ENCODE measurements around the gene DGAT2.

DGAT2 gene

GRCh38 chr11:75770102-75770501 lies 1.5 kb downstream of the DGAT2 start:
- Histone ChIP-seq H3K9ac (ENCODE audit: insufficient read length) (no peak overlapping the region), H3K9me3 (ENCODE audit: low read depth, low read length) (no peaks in the 10 kb centered on the region), H3K27ac (no peak overlapping the region), H3K4me3 (peak overlapping the region; percentile 77), H3K36me3 (ENCODE audit: insufficient read depth, low read length) (no peaks in the 10 kb centered on the region)
- DNase-seq (ENCODE audit: low read depth, low spot score), result no peak
- no peak for TF ChIP-seq POLR2AphosphoS5 (IDR thresholded peaks at IDR 0.05; ENCODE audit: borderline replicate concordance, low read depth, low read length)

GRCh38 chr11:75771646-75772410 lies 3.2 kb downstream of the DGAT2 start:
- no peak for DNase-seq (ENCODE audit: low read depth, low spot score)
- no peak overlapping the region for H3K27ac ChIP-seq
- H3K9me3 ChIP-seq (ENCODE audit: low read depth, low read length), result no peaks in the 10 kb centered on the region
- no peak for TF ChIP-seq FOXP2 (optimal IDR thresholded peaks at IDR 0.05; ENCODE audit: control extremely low read depth, extremely low read length, insufficient read depth)
- TF ChIP-seq EZH2 (IDR thresholded peaks at IDR 0.05), result no peak
- no peak for TF ChIP-seq POLR2AphosphoS5 (IDR thresholded peaks at IDR 0.05; ENCODE audit: borderline replicate concordance, low read depth, low read length)
- no peak overlapping the region for H3K4me3 ChIP-seq
- peaks cover 3% of the 10 kb centered on the region; the same call in 1 of the 2 replicates for H3K36me3 ChIP-seq (ENCODE audit: insufficient read depth, low read length)
- H3K9ac ChIP-seq (ENCODE audit: insufficient read length), result no peak overlapping the region

DNA sequence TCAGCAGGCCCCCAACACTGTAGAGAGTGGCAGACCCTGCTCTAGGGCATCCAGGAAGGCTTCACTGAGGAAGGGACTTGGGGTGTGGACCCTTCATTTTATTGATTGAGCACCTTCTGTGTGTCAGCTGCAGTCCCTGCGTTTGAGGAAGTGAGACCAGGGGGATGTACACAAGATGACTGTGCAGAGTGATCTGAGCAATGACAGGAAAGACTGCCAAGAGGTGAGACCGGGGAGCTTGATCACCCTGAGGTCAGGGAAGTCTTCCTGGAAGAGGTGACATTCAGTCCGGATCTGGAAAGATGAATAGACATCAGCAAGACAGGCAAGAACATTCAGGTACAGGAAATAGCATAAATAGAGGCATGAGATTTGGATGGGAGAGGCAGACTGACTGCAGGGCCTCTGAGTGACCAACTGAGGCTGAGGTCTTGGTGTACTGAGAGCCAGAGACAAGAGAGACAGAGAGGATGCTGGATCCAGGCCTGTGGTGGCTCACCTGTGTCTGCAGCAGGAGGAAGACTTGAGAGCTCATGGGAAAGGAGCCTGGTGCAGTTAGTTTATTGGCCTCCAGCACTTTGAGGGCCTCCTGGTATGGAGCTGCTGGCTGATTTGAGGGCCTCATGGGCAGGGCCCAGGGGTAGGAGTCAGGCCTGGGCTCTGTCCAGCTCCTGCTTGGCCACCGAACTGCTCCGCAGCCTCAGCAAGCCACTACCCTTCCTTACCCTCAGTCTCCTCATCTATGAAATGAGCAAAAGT lies 5.2 kb downstream of the DGAT2 start:
- Histone ChIP-seq H3K9ac (ENCODE audit: insufficient read length) (no peak overlapping the region), H3K36me3 (ENCODE audit: insufficient read depth, low read length) (peaks cover 3% of the 10 kb centered on the region; the same call in 1 of the 2 replicates), H3K4me3 (no peak overlapping the region), H3K27ac (no peak overlapping the region), H3K9me3 (ENCODE audit: low read depth, low read length) (no peaks in the 10 kb centered on the region)
- TF ChIP-seq EZH2 (IDR thresholded peaks at IDR 0.05) (no peak), POLR2AphosphoS5 (IDR thresholded peaks at IDR 0.05; ENCODE audit: borderline replicate concordance, low read depth, low read length) (no peak), FOXP2 (optimal IDR thresholded peaks at IDR 0.05; ENCODE audit: control extremely low read depth, extremely low read length, insufficient read depth) (no peak)
- no peak for DNase-seq (ENCODE audit: low read depth, low spot score)

DNA sequence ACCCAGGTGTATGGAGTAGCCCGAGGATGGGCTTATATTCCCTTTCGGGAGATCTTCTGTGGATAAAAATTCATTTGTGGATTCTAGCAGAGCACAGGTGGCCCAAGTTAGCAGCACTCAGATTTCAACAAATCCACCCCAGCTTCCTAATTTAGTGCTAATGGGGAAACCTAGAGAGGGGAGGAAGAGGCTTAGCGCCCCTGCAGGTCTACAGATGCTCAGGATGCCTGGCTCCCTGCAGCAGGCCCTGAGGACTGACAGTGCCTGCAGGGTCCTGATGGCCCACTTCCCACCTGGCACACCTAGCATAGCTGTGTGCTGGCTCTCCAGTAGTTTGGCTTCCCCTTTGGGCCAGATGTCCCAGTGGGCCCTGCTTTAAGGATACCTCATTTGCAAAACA lies 6.5 kb downstream of the DGAT2 start:
- Histone ChIP-seq H3K36me3 (ENCODE audit: insufficient read depth, low read length) (peaks cover 3% of the 10 kb centered on the region; the same call in 1 of the 2 replicates), H3K4me3 (no peak overlapping the region), H3K27ac (no peak overlapping the region), H3K9ac (ENCODE audit: insufficient read length) (no peak overlapping the region), H3K9me3 (ENCODE audit: low read depth, low read length) (no peaks in the 10 kb centered on the region)
- no peak for TF ChIP-seq POLR2AphosphoS5 (IDR thresholded peaks at IDR 0.05; ENCODE audit: borderline replicate concordance, low read depth, low read length)
- DNase-seq (ENCODE audit: low read depth, low spot score), result no peak

- no peaks in the 10 kb centered on the region for H3K9me3 ChIP-seq (ENCODE audit: low read depth, low read length)
- peaks cover 3% of the 10 kb centered on the region; the same call in 1 of the 2 replicates for H3K36me3 ChIP-seq (ENCODE audit: insufficient read depth, low read length)
- no peak for TF ChIP-seq FOXP2 (optimal IDR thresholded peaks at IDR 0.05; ENCODE audit: control extremely low read depth, extremely low read length, insufficient read depth)
- TF ChIP-seq EZH2 (IDR thresholded peaks at IDR 0.05), result no peak
- TF ChIP-seq POLR2AphosphoS5 (IDR thresholded peaks at IDR 0.05; ENCODE audit: borderline replicate concordance, low read depth, low read length), result no peak
- DNase-seq (ENCODE audit: low read depth, low spot score), result no peak
- no peak overlapping the region for H3K27ac ChIP-seq
- no peak overlapping the region for H3K9ac ChIP-seq (ENCODE audit: insufficient read length)
- no peak overlapping the region for H3K4me3 ChIP-seq
These were observed 8.0 kb downstream of the DGAT2 start for GRCh38 chr11:75776546-75776945.

DNA sequence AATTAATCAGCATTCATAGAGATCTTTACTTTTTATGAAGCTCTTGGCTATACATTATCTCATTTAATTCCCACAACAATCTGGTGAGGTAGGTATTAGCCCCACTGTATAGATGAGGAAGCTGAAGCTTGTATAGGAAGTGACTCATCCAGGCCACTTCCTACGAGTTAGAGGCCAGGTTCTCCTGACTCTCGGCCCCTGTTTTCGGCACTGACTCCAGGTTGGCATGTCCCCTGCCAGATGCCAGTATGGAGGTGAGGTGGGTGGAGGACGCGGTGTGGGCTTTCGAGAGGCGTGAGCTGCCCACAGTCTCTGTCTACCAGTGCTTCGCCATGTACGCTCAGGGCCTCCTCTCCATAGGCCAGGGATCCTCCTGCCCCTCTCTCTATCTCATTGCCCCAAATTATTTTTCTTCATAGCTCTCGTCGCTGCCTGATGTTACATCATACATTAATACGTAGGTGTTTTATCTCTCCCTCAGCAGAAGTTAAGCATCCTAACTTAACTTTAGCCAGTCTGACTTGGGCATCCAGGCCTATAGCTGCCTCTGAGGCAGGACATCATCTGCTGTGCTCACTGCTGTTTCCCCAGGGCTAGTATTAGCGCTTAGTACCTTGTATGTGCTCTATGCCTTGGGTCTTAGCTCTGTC lies 9.0 kb downstream of the DGAT2 start:
- H3K9me3 ChIP-seq (ENCODE audit: low read depth, low read length), result no peaks in the 10 kb centered on the region
- H3K36me3 ChIP-seq (ENCODE audit: insufficient read depth, low read length), result peaks cover 3% of the 10 kb centered on the region; the same call in 1 of the 2 replicates
- H3K9ac ChIP-seq (ENCODE audit: insufficient read length), result no peak overlapping the region
- no peak for DNase-seq (ENCODE audit: low read depth, low spot score)
- TF ChIP-seq POLR2AphosphoS5 (IDR thresholded peaks at IDR 0.05; ENCODE audit: borderline replicate concordance, low read depth, low read length) (no peak), EZH2 (IDR thresholded peaks at IDR 0.05) (no peak), FOXP2 (optimal IDR thresholded peaks at IDR 0.05; ENCODE audit: control extremely low read depth, extremely low read length, insufficient read depth) (no peak)
- H3K27ac ChIP-seq, result no peak overlapping the region
- no peak overlapping the region for H3K4me3 ChIP-seq

- TF ChIP-seq EZH2 (IDR thresholded peaks at IDR 0.05), result no peak
- TF ChIP-seq POLR2AphosphoS5 (IDR thresholded peaks at IDR 0.05; ENCODE audit: borderline replicate concordance, low read depth, low read length), result no peak
- no peak for TF ChIP-seq FOXP2 (optimal IDR thresholded peaks at IDR 0.05; ENCODE audit: control extremely low read depth, extremely low read length, insufficient read depth)
- H3K36me3 ChIP-seq (ENCODE audit: insufficient read depth, low read length), result peaks cover 3% of the 10 kb centered on the region; the same call in 1 of the 2 replicates
- no peak overlapping the region for H3K4me3 ChIP-seq
- no peak overlapping the region for H3K9ac ChIP-seq (ENCODE audit: insufficient read length)
- no peak overlapping the region for H3K27ac ChIP-seq
- DNase-seq (ENCODE audit: low read depth, low spot score), result no peak
- no peaks in the 10 kb centered on the region for H3K9me3 ChIP-seq (ENCODE audit: low read depth, low read length)
These were observed 10.4 kb downstream of the DGAT2 start for GRCh38 chr11:75778962-75779361.

- H3K36me3 ChIP-seq (ENCODE audit: insufficient read depth, low read length), result peaks cover 3% of the 10 kb centered on the region; the same call in 1 of the 2 replicates
- no peaks in the 10 kb centered on the region for H3K9me3 ChIP-seq (ENCODE audit: low read depth, low read length)
- no peak for DNase-seq (ENCODE audit: low read depth, low spot score)
- TF ChIP-seq POLR2AphosphoS5 (IDR thresholded peaks at IDR 0.05; ENCODE audit: borderline replicate concordance, low read depth, low read length) (no peak), FOXP2 (optimal IDR thresholded peaks at IDR 0.05; ENCODE audit: control extremely low read depth, extremely low read length, insufficient read depth) (no peak), EZH2 (IDR thresholded peaks at IDR 0.05) (no peak)
- H3K9ac ChIP-seq (ENCODE audit: insufficient read length), result no peak overlapping the region
- H3K27ac ChIP-seq, result no peak overlapping the region
- H3K4me3 ChIP-seq, result no peak overlapping the region
These were observed 11.4 kb downstream of the DGAT2 start for GRCh38 chr11:75779960-75780359.

Data from SK-N-MC (cell line).